ENCODE results near the gene RBM14. TPM values are rescaled to one million over a fixed set of nuclear protein-coding genes. Genes with fewer than 3 reads are reported as not detected.

Gene RBM14
- total RNA-seq, 1 donor from 2014 or later: 63.3 TPM

DNA sequence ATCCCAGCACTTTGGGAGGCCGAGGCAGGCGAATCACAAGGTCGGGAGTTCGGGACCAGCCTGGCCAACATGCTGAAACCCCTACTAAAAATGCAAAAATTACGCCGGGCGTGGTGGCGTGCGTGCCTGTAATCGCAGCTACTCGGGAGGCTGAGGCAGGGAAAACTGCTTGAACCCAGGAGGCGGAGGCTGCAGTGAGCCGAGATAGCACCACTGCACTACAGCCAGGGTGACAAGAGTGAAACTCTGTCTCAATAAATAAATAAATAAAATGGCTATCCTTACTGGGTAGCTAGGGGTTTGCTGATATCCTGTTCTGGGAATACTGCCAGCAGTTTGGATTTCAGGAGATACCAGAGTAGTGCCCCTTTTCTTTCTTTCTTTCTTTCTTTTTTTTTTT is 2.4 kb upstream of the RBM14 start:
- Histone ChIP-seq H3K27me3 (no peaks in the 10 kb centered on the region), H3K9me3 (no peaks in the 10 kb centered on the region), H3K4me3 (no peak overlapping the region), H3K4me1 (peaks cover 16% of the 10 kb centered on the region), H3K27ac (no peak overlapping the region), H3K36me3 (no peaks in the 10 kb centered on the region)
- TF ChIP-seq, protein P1, sequence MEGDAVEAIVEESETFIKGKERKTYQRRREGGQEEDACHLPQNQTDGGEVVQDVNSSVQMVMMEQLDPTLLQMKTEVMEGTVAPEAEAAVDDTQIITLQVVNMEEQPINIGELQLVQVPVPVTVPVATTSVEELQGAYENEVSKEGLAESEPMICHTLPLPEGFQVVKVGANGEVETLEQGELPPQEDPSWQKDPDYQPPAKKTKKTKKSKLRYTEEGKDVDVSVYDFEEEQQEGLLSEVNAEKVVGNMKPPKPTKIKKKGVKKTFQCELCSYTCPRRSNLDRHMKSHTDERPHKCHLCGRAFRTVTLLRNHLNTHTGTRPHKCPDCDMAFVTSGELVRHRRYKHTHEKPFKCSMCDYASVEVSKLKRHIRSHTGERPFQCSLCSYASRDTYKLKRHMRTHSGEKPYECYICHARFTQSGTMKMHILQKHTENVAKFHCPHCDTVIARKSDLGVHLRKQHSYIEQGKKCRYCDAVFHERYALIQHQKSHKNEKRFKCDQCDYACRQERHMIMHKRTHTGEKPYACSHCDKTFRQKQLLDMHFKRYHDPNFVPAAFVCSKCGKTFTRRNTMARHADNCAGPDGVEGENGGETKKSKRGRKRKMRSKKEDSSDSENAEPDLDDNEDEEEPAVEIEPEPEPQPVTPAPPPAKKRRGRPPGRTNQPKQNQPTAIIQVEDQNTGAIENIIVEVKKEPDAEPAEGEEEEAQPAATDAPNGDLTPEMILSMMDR (IDR thresholded peaks at IDR 0.05): no peak
- DNase-seq (no peak), ATAC-seq (no peak)
- intact Hi-C loops (cut with DNase I): no loop called here

DNA sequence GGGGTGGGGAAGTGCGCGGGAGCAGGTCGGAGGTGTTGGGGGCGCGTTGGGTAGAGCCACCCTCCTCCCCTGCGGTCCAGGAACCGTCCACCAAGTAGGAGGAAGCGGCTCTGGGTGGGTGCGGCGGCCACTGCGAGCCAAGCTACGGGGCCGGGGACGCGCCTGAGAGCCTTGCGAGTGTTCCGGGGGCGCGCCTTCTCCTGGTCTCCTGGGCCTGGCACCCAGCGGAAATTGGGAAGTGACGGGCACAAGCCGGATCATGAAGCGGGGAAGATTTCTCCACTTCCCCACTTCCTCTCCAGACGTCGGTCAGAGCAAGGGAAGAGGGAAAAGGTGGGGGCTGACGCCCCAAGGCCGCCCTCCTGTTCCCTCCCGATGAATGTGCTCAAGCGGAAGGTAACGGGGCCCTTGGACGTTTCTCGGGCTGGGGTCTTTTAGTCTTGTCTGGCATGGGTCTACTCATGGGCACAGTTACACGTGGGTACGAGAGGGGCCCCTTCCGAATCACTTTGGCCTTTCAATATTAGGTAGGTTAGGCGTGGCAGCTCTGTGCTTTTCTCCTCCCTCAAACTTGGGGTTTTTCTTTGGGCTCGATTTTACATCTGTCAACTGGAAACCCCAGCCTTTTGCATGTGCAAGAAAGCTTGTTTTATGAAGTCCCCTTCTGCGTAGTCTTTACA is 865 bp downstream of the RBM14 start:
- Histone ChIP-seq H3K27ac (peak overlapping the region; percentile 94), H3K9me3 (no peaks in the 10 kb centered on the region), H3K27me3 (no peaks in the 10 kb centered on the region), H3K4me1 (peaks cover 43% of the 10 kb centered on the region), H3K4me3 (peak overlapping the region; percentile 71), H3K36me3 (no peaks in the 10 kb centered on the region)
- DNase-seq (peak; percentile 92), ATAC-seq (peak; percentile 72)
- intact Hi-C loops (cut with DNase I): no loop called here
- TF ChIP-seq, protein P1 (IDR thresholded peaks at IDR 0.05): no peak

DNA sequence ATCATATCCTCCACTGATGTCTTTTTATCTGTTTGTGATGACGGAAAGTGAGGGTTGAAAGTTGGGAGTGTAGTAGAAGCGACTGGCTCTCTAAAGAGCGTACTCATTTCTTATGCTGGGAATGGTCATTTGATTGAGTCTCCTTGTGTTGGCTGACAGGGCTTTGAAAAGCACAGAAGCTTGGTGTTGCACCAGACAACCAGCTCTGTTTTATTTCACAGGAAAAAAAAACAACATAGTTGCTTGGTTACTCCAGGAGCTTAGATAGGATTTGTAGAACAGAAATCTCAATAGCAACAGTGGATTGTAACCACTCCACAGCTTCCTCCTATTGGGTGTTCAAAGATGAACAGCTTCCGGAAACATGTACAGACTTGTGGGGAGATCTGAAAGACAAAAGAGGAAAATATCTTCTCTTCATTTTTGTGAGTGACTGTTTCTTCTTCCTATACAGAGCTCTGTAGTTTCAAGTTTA is 2.7 kb downstream of the RBM14 start:
- no peak for ATAC-seq
- H3K27ac ChIP-seq: peak overlapping the region; percentile 94
- DNase-seq: no peak

DNA sequence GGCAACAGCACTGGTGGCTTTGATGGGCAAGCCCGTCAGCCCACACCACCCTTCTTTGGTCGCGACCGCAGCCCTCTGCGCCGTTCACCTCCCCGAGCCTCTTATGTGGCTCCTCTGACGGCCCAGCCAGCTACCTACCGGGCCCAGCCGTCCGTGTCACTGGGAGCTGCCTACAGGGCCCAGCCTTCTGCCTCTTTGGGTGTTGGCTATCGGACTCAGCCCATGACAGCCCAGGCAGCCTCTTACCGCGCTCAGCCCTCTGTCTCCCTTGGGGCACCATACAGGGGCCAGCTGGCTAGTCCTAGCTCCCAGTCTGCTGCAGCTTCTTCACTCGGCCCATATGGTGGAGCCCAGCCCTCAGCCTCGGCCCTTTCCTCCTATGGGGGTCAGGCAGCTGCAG is 8.0 kb downstream of the RBM14 start:
- H3K27me3 ChIP-seq: no peaks in the 10 kb centered on the region
- H3K4me3 ChIP-seq: no peak overlapping the region
- DNase-seq (no peak), ATAC-seq (no peak)
- peaks cover 36% of the 10 kb centered on the region for H3K4me1 ChIP-seq
- intact Hi-C loops (cut with DNase I): no loop called here
- H3K9me3 ChIP-seq: no peaks in the 10 kb centered on the region
- H3K27ac ChIP-seq: no peak overlapping the region
- peaks cover 65% of the 10 kb centered on the region for H3K36me3 ChIP-seq
- TF ChIP-seq, protein P1 (IDR thresholded peaks at IDR 0.05): no peak

More for the DNA sequence above, 2.7 kb downstream of the RBM14 start:
- H3K27me3 ChIP-seq: no peaks in the 10 kb centered on the region
- no peaks in the 10 kb centered on the region for H3K9me3 ChIP-seq
- H3K4me3 ChIP-seq: peak overlapping the region; percentile 71
- H3K4me1 ChIP-seq: peaks cover 56% of the 10 kb centered on the region
- peaks cover 12% of the 10 kb centered on the region for H3K36me3 ChIP-seq
- TF ChIP-seq, protein P1 (IDR thresholded peaks at IDR 0.05): no peak
- intact Hi-C loops (cut with DNase I): no loop called here

DNA sequence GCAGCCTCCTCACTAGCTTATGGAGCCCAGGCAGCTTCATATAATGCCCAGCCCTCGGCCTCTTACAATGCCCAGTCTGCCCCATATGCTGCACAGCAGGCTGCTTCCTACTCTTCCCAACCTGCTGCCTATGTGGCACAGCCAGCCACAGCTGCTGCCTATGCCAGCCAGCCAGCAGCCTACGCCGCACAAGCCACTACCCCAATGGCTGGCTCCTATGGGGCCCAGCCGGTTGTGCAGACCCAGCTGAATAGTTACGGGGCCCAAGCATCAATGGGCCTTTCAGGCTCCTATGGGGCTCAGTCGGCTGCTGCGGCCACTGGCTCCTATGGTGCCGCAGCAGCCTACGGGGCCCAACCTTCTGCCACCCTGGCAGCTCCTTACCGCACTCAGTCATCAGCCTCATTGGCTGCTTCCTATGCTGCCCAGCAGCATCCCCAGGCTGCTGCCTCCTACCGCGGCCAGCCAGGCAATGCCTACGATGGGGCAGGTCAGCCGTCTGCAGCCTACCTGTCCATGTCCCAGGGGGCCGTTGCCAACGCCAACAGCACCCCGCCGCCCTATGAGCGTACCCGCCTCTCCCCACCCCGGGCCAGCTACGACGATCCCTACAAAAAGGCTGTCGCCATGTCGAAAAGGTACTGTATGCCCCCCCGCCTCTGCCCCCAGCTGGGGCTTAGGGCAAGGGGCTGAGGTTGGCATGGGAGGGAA is 8.8 kb downstream of the RBM14 start:
- no peak for DNase-seq
- Histone ChIP-seq H3K27ac (no peak overlapping the region), H3K4me1 (peaks cover 29% of the 10 kb centered on the region), H3K36me3 (peaks cover 73% of the 10 kb centered on the region), H3K9me3 (no peaks in the 10 kb centered on the region), H3K4me3 (no peak overlapping the region), H3K27me3 (no peaks in the 10 kb centered on the region)
- TF ChIP-seq, protein P1 (IDR thresholded peaks at IDR 0.05): no peak
- no peak for ATAC-seq
- intact Hi-C loops (cut with DNase I): no loop called here

Measured in upper lobe of right lung (tissue), 1 donor.